GM12878 (cell line): ENCODE results near the gene HMG20B. TPM values are rescaled to one million over a fixed set of nuclear protein-coding genes. Genes with fewer than 3 reads are reported as not detected.

ENCODE experiments used
- ATAC-seq: fragments of 200-7000 bp; cut with Tn5 transposase; 3 replicates; pipeline ENCODE4 v1.9.1; 2020; ENCODE audit warnings: mild to moderate bottlenecking, moderate library complexity
- BruUV-seq: library from RNA; stranded (reverse); fragments of 400-500 nt; replicated peaks from 2 replicates; lab custom pipeline; 2021; lab: Mats Ljungman, UMichigan
- CTCF ChIA-PET: fragments of 300-600 bp; sonication (Branson Sonifier 250); formaldehyde crosslinking; extraction: SDS; loops from one replicate; lab custom pipeline; 2021; ENCODE audit warnings: inconsistent platforms; lab: Yijun Ruan, JAX
- POLR2A ChIA-PET: fragments of 350-600 bp; formaldehyde crosslinking; extraction: SDS; loops from one replicate; lab custom pipeline; 2021; ENCODE audit warnings: inconsistent platforms; lab: Charles Lee
- RAD21 ChIA-PET: fragments of 300-600 bp; sonication (Branson Sonifier 250); formaldehyde crosslinking; loops from one replicate; lab custom pipeline; 2023; ENCODE audit warnings: antibody characterized with exemption; ENCODE audit not compliant: unreplicated experiment; lab: Charles Lee
- SMC1A ChIA-PET: fragments of 300-600 bp; sonication (Branson Sonifier 250); formaldehyde crosslinking; loops from one replicate; lab custom pipeline; 2023; ENCODE audit not compliant: unreplicated experiment, uncharacterized antibody; lab: Charles Lee
- DNase-seq: peaks from one replicate; pipeline ENCODE4 v3.0.0-alpha.2; 2011; ENCODE audit warnings: low read depth, low spot score
- FAIRE-seq: peaks from 3 replicates; lab custom pipeline; 2011; peaks lifted over from hg19 to GRCh38; lab: Jason Lieb, UNC
- H2AFZ ChIP-seq: 2 replicates; pipeline ENCODE4 v1.6.0; 2011; ENCODE audit warnings: low read depth, low read length, control low read depth; ENCODE audit not compliant: control insufficient read depth
- H3K27ac ChIP-seq: 2 replicates; pipeline ENCODE4 v1.5.1; 2011; ENCODE audit warnings: control low read depth; ENCODE audit not compliant: control insufficient read depth, insufficient read depth
- H3K27me3 ChIP-seq, 2 experiments: replicated peaks in 1 of 2; 2 replicates each; pipeline versions ENCODE4 v1.6.0 to v1.6.1; 2011; ENCODE audit warnings: low read length in 1 of 2; ENCODE audit not compliant: control insufficient read depth in 2 of 2, insufficient read depth in 2 of 2
- H3K36me3 ChIP-seq, 2 experiments: 2 replicates each; pipeline ENCODE4 v1.5.1; 2011; ENCODE audit warnings: low read length in 1 of 2; ENCODE audit not compliant: control insufficient read depth in 2 of 2, insufficient read depth in 2 of 2
- H3K4me1 ChIP-seq: 2 replicates; pipeline ENCODE4 v1.6.1; 2011; ENCODE audit warnings: mild to moderate bottlenecking, low read length, moderate library complexity, mixed read lengths; ENCODE audit not compliant: control insufficient read depth, insufficient read depth
- H3K4me2 ChIP-seq: 2 replicates; pipeline ENCODE4 v1.6.0; 2011; ENCODE audit warnings: control low read depth; ENCODE audit not compliant: control insufficient read depth, insufficient read depth
- H3K4me3 ChIP-seq: fragments of 200-600 bp; sonication (generic); 2 replicates; pipeline ENCODE4 v1.5.1; 2016
- H3K79me2 ChIP-seq: 2 replicates; pipeline ENCODE4 v1.6.0; 2011; ENCODE audit warnings: low read length; ENCODE audit not compliant: control insufficient read depth, insufficient read depth
- H3K9ac ChIP-seq: 2 replicates; pipeline ENCODE4 v1.8.0; 2011; ENCODE audit warnings: low read length, control low read depth, mixed read lengths; ENCODE audit not compliant: control insufficient read depth, insufficient read depth
- H3K9me3 ChIP-seq: replicated peaks from 3 replicates; pipeline ENCODE4 v1.5.1; 2011; ENCODE audit warnings: mild to moderate bottlenecking, low read length; ENCODE audit not compliant: control insufficient read depth, insufficient read depth
- H4K20me1 ChIP-seq: 2 replicates; pipeline ENCODE4 v1.6.0; 2011; ENCODE audit not compliant: control insufficient read depth, insufficient read depth
- EZH2 ChIP-seq: IDR thresholded peaks from 2 replicates; pipeline ENCODE4 v1.6.1; 2012; ENCODE audit warnings: low read depth, mild to moderate bottlenecking, control low read depth, inconsistent platforms, low read length, borderline replicate concordance; ENCODE audit not compliant: control insufficient read depth
- MXI1 ChIP-seq: fragments of 150-350 bp; IDR thresholded peaks from 2 replicates; pipeline ENCODE4 v1.6.1; 2011; ENCODE audit warnings: low read depth, mild to moderate bottlenecking, inconsistent platforms, low read length, improper control_type of control experiment
- NR2C2 ChIP-seq: IDR thresholded peaks from 2 replicates; pipeline ENCODE4 v1.6.1; 2011; ENCODE audit warnings: borderline replicate concordance, low read depth; ENCODE audit not compliant: control insufficient read depth, insufficient read length
- POLR2A ChIP-seq: IDR thresholded peaks from 2 replicates; pipeline ENCODE4 v1.6.1; 2011; ENCODE audit warnings: low read depth, mild to moderate bottlenecking, low read length
- RELA ChIP-seq: fragments of 450-650 bp; IDR thresholded peaks from 2 replicates; pipeline ENCODE4 v1.8.0; 2014; ENCODE audit warnings: borderline replicate concordance; ENCODE audit not compliant: partially characterized antibody
- WGBS: methylation state at CpG from one replicate; pipeline ENCODE4 v1.1.6; 2016; ENCODE audit warnings: low lambda C conversion rate; ENCODE audit not compliant: insufficient replicate concordance, insufficient coverage; ENCODE audit errors: missing lambda C conversion rate; 5-methylcytosine and 5-hydroxymethylcytosine counted together
- in situ Hi-C: fragments of 300-500 bp; cut with MboI; formaldehyde crosslinking; loops from 9 replicates; pipeline ENCODE4 v1.14.3; 2018; ENCODE audit warnings: mixed read lengths
- intact Hi-C: fragments of 100-400 bp; cut with micrococcal nuclease; formaldehyde crosslinking; loops from one replicate; pipeline ENCODE4 v1.14.2; 2022; ENCODE audit not compliant: unreplicated experiment
- polyA plus RNA-seq, 11 experiments: library from polyadenylated mRNA; depleted of rRNA in 4 of 11; unstranded in 6 of 11; stranded (reverse) in 5 of 11; fragments of >200 nt; fragmentation: Nextera tagmentation in 4 of 11; fragmentation: Illumina TruSeq in 1 of 11; extraction: Ambion mirVana in 4 of 11; extraction: Trizol in 1 of 11; gene quantifications; 1 replicate in 1 of 11; 2 replicates in 10 of 11; pipeline versions ENCODE4 v1.2.1 to v1.2.3, GENCODE V29; 2011 to 2016; ENCODE audit warnings: inconsistent platforms in 2 of 11, missing spikeins in 2 of 11, low read depth in 1 of 11
- total RNA-seq, 4 experiments: library from RNA; depleted of rRNA in 3 of 4; stranded (reverse); fragments of >200 nt in 3 of 4; fragmentation: Illumina TruSeq in 1 of 4; extraction: Trizol in 1 of 4; gene quantifications; 2 replicates each; pipeline versions ENCODE4 v1.2.1 to v1.2.3, GENCODE V29; 2013 to 2021
- TF ChIP-seq, protein P1 (sequence below): fragments of 150-350 bp; IDR thresholded peaks from 2 replicates; pipeline ENCODE4 v1.6.1; 2016; ENCODE audit warnings: low read depth, low read length

Gene HMG20B
- total and polyA plus RNA-seq, 10 of the 15 experiments (the other 5 are each of a cell fraction or from before 2014, with no cell fraction given) = 0.37 to 92.7 (median 47.0) TPM

DNA sequence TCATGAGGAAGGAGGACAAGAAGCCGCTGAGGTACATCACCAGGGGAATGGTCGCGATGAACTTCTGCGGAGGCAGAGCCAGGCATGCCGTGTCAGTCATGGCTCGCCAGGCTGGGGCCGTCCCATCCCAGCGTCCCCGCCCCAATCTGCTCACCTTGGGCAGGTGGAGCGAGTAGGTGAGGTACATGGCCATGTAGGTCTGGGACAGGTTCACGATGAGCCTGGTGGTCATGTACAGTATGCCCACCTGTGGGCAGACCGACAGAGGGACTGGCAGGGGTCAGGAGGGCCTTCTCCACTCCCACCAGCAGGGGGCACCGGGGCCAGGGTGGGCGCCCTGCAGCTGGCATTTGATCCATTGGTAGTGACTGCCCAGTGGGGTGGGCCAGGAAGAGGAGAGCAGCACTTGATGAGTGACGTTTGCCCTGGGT, 25.4 kb upstream of the HMG20B start (continued):
- TF ChIP-seq RELA (no peak), POLR2A (peak; percentile 31; the same call in 1 of the 2 replicates)

DNA sequence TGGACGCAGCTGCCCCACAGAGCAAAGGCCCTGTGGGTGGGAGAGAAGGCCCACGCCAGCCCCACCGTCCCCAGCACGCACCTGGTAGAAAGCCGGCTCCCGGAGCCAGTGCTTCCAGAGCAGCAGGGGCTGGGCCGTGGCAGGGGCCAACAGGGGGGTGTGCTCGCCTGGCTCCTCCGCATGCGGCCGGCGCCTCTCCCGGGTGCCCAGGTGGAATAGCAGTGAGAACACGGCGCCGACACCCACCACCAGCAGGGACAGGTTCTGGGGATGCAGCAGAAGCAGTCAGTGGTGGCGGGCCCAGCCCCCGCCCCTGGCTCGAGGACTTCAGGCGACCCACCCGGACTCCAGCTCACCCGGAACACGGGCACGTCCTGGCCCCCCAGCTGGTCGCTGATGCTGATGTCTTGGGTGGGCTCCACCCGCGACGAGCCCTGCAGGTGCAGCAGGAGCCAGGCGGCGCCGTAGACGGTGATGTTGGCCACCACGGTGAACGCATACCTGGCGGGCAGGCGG, 24.9 kb upstream of the HMG20B start:
- WGBS = 96% methylated on average over 36 of the region's 36 CpGs
- POLR2A ChIA-PET = no interaction called here

More for the DNA sequence above, 24.9 kb upstream of the HMG20B start:
- FAIRE-seq (no peak), DNase-seq (no peak), ATAC-seq (no peak)
- Histone ChIP-seq H2AFZ (no peak overlapping the region), H3K9me3 (no peaks in the 10 kb centered on the region), H3K36me3 (peaks cover 2 to 9% of the 10 kb centered on the region in 2 experiments; a peak in 3 of 4 replicates), H3K9ac (no peak overlapping the region), H3K4me3 (no peak overlapping the region), H3K27ac (no peak overlapping the region), H3K4me2 (no peak overlapping the region), H3K4me1 (peaks cover 5% of the 10 kb centered on the region), H3K27me3 (no peaks in the 10 kb centered on the region), H4K20me1 (no peaks in the 10 kb centered on the region), H3K79me2 (peaks cover 4% of the 10 kb centered on the region)
- RAD21 ChIA-PET = no interaction called here
- no TSS peak for BruUV-seq
- in situ Hi-C loops (no loop called here), intact Hi-C loops (loop anchor here (5.0 kb wide), 1 partner anchor 159 kb away; the partner anchor contains the start of gene TJP3)
- CTCF ChIA-PET = interaction anchor here (1.3 to 1.6 kb wide), 2 partner anchors 9 to 69 kb away, joined by 3 to 4 read pairs; partner anchors contain the start of gene TEKTIP1
- SMC1A ChIA-PET = no interaction called here
- no peak for TF ChIP-seq EZH2
- TF ChIP-seq, protein P1, sequence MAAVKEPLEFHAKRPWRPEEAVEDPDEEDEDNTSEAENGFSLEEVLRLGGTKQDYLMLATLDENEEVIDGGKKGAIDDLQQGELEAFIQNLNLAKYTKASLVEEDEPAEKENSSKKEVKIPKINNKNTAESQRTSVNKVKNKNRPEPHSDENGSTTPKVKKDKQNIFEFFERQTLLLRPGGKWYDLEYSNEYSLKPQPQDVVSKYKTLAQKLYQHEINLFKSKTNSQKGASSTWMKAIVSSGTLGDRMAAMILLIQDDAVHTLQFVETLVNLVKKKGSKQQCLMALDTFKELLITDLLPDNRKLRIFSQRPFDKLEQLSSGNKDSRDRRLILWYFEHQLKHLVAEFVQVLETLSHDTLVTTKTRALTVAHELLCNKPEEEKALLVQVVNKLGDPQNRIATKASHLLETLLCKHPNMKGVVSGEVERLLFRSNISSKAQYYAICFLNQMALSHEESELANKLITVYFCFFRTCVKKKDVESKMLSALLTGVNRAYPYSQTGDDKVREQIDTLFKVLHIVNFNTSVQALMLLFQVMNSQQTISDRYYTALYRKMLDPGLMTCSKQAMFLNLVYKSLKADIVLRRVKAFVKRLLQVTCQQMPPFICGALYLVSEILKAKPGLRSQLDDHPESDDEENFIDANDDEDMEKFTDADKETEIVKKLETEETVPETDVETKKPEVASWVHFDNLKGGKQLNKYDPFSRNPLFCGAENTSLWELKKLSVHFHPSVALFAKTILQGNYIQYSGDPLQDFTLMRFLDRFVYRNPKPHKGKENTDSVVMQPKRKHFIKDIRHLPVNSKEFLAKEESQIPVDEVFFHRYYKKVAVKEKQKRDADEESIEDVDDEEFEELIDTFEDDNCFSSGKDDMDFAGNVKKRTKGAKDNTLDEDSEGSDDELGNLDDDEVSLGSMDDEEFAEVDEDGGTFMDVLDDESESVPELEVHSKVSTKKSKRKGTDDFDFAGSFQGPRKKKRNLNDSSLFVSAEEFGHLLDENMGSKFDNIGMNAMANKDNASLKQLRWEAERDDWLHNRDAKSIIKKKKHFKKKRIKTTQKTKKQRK = no peak
- no peak for TF ChIP-seq NR2C2
- no peak for TF ChIP-seq MXI1
